Fibroblast of skin of right biceps (primary cell): ENCODE results near the gene PANX1.

ENCODE experiments used
- DNase-seq: peaks from one replicate; pipeline ENCODE4 v3.0.0-alpha.2; 2013

Gene PANX1

DNA sequence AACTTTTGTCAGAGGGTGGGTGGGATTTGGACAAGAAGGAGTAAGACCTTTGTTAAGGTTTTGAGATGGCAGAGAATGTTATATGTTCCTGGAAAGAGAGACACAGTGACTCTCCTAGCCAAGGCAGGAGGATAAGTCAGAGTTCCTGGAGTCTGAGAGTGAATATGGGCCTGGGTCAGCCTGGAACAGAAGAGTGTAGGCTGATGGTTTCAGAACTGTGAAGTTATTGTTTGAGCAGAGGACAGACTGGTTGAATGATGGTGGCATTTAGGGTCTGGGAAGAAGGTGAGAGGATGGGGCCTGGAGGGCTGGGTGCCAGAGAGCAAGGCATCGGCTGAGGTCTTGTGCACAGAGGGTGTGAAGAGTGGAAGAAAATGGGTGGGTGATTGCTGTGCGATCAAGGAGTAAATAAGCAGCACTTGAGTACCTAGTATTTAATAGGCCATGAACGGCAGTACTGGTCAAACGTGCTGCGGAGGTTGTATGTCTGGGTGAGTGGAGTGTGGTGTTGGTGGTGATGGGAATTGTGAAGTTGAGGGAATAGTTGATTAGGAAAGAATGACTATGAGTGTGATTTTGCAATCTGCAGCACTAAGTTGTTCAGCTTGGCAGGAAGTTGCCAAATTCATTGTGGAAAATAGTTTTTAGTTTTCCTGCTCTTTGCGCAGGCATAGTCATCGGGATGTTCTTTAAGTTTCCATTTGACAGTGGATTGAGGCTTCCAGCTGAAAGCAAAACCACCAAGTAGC is 1.8 kb downstream of the PANX1 start:
- DNase-seq: peak; percentile 89

DNA sequence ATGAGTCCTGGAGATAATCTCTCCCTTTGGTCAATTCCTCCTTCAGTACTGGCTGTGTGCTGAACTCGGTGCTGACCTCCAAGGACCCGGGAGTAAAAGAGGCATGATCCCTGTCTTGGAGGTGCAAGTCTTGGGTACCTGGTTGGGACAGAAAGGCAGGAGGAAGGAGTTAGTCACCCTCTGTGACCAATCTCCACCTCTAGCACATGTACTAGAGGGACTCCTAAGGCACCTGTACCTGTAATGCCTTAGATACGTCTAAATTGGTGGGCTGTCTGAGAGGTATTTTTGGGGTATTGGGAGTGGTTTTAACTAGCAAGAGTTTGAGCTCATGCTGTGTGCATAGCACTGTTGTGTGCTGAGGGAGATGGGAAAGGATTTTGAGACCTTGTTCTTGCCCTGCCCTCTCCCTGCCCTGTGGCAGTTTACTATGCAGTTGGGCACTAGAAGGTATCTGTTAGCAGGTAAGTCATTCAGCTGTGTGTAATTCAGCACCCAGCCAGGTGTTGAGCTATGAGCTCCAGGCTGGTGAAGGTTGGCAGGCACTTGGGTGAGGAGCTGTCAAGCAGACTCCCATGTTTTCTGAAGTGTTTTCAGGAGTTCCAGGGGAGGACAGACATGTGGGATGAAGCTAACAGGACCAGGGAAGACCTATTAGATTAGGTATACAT is 2.5 kb downstream of the PANX1 start:
- DNase-seq: no peak

DNA sequence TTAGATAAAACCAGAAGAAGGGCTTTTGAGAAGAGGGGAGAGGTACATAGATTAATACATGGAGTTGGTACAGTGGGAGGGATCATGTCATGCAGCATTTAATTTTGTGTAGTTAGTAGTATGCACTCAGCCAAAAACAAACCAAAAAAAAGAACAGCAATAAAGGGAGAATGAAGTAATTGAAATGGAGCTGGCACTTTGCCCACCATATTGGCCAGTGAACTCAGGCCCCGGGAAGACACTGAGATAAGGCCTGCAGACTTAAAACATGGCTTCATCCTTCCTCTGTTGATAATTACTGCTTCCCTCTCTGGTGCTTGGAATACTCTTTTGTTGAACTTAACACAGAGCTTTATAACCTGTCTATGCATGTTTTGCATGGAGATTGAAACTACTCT is 3.1 kb downstream of the PANX1 start:
- no peak for DNase-seq

DNA sequence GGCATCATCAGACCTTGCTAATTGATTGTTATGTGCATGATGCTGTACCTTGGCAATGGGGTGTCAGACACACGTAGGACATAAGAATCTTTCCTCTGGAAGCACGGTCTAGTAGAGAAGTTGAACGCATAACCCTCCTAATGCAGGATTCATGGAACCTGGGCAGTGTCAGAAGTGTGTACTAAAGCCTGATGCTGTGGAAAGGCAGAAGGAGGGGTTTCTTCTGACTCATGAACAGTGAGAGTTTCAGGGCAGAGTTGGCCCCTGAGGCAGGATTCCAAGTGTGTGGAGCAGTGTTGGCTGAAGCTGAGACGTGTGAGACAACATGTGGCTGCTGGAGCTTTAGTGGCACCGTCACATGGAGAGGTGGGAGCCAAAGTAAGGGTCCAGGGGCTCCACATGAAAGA is 3.5 kb downstream of the PANX1 start:
- peak; percentile 90 for DNase-seq

DNA sequence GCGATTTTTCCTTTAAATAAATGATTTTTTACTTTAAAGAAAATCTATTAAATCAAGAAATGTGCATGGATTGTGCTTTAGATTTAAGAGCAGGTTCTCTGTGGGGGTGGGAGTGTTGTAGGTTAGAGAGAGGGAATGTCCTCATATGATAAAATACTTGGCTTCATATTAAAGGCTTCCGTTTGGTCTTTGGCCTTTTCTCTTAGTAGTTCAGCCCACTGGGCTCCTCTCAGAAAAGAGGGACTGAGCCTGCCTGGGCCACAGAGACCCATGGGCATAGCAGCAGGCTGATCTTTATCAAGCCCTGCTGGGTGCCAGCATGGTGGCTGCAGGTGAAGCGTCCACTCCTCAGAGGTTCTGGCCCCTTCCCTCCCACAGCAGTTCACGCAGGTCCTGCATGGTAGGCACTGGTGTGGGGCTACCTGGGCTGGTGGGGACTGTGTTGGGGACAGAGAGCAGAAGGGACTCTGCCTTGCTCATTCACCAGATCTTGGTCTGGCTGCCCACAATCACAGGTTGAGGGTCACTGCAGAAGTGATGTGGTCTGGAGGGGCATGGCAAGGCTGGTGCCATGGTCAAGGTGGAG is 4.3 kb downstream of the PANX1 start:
- DNase-seq: no peak

DNA sequence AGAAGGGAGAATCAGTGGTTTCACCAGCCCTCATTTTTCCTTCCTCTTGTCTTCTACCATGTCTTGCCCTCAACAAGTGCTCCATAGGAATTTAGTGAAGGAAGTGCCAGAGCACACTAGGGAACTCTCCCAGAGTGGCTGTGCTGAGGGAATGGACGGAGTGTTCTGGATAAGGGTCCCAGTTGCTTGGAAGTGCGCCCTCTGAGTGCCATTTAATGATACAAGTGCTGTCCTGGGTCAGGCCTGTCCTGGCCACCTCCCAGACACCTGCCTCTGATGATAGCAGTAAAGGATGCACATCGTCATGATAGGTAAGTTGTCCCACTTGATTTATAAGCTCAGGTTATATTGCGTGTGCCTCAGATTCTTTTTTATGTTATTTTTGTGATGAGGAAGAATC is 5.1 kb downstream of the PANX1 start:
- DNase-seq: no peak

DNA sequence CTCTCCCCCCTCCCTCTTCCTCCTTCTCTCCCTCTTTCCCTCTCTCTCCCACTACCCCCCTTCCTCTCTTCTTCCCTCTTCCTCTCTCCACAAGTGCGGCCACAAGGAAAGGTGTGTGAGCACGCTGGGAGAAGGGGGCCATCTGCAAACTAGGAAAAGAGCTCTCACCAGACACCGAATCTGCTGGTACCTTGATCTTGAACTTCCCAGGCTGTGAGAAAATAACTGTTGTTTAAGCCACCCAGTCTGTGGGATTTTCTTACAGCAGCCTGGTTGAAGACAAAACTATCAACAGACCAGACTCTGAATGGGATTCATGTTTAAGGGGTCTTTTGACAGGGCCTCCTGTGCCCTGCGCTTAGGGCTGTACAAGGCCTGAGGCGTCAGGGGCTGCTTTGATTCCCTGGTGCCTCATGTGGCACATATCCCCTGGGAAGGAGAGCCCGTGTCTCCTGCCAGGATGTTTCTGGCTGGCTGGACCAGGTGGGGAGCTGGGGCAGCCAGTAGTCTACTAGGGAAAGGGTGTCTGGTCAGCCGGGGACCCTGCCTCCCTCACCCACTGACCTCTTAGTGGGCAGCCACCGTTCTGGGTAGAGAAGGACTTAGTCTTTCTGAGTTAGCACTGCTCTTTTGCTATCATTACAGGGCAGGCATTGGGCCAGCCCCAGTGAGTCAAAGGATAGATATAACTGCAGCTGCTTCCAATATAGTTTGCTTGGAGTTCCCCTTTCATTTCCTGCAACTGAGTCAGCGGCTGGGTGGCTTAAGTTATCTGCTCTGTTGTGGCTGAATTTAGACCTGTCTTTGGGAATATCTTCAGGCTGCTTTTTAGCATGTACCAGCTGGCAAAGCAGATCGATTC is 6.2 kb downstream of the PANX1 start:
- peak; percentile 95 for DNase-seq

DNA sequence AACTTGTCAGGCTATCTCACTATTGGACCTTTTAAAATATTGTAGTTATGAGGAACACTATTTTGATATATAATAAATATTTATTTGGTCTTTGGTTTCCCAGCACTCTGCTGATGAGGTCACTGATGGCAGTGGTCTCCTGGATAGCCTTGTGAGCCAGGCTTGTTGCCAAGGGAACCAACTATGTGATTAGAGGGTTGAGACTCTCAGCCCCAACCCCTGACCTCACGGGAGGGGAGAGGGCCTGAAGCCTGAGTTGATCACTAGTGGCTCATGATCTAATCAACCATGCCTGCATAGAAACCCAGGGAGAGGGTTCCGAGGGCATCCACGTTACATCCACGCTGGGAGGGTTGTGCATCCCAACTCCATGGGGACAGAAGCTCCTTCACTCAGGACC is 10.8 kb downstream of the PANX1 start:
- no peak for DNase-seq

DNA sequence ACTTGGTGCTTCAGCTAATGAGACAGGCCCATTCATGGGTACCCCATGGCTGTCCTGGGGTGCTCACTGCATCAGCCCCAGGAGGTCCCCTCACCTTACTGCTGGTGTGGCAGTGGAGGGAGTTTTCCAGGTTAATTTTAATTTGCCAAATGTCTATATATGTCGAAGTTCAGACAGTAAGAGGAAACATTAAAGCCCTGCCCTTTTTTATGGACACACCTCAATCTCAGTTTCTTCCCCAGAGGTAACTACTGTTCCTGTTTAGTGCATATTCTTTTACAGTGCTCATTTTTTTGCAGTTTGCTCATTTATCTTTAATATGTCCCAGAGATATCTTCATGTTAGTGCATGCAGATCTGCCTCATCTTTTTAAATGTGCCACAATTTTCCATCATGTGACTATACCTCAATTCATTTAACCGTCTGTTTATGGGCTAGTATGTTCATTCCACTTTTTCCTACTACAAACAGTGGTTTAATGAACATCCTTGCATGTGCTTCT is 11.6 kb downstream of the PANX1 start:
- no peak for DNase-seq

DNA sequence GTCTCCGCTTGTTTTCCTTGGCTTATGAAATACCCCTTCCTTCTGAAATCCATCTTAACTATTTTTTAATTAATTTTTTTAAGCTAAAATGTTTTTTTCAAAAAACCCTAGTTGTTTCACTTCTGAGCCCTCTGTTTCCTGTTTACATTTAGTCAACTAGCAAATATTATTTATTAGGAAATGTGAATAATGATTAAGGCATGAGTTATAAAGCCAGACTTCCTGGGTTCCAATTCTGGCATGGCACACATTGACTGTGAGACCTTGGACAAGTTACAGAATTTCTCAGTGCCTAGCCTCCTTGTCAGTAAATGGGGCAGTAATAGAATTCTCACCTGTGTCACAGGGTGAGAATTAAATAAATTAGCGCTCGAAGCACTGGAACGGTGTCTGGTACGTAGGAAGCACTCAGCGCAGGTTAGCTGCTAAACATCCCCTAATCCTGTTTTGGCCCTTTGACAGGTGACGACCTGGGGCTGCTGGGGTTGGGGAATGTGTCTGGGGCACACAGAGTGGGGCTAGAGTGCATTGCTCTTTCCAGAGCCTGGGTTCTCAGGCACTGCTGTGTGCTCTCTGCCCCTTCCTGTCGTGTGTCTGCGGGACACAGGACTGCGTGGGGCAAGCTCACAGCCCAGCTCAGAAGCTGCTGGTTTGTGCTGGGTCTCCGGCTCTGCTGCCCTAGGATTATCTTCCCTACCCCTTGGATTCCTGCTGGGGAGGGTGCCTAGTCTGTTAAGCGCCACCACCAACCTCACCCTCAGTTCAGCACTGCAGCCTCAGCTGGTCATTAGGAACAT is 13.1 kb downstream of the PANX1 start:
- no peak for DNase-seq

DNA sequence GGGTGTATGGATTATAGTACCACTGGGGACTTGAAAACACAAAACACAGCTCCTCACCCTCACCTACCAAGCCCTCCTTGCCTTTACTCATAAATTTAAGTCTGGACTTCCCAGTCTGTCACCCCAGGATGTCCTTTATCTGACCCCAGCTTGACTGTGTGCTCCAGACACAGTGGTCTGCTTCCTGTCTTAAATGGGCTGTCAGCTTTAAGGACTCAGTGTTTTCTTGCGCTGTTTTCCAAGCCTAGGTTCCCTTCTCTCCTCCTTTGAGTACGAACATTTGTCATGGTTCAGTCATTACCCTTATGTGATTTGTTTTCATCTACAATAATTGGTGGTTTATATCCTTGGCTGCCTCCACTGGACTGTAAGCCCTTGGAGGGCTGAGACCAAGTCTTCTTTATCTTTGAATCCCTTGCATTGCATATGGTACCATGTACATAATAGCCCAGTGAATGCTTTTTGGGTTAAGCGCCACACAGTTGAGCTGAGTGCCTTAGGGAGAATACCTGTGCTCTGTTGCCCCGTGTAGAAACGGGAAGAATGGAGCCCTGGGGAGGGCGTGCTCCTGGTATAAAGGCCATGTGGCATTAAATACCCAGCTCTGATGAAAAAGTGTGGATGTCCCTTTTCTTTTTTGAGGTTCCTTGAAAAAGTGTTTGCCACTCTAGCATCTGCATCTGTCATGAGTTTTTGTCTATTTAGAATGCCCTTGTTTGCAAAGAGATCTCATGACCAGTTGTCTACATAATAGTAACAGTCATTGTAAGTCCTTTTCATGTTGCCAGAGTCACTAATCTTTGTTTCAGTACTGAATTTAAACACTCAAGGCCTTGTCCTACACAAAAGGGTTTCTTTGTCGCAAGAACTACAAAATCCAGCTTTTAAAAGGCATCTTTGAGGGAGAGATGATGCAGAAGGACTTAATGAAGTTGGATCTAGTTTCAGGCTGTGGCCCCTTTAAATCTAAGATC is 14.0 kb downstream of the PANX1 start:
- peak; percentile 41 for DNase-seq

DNA sequence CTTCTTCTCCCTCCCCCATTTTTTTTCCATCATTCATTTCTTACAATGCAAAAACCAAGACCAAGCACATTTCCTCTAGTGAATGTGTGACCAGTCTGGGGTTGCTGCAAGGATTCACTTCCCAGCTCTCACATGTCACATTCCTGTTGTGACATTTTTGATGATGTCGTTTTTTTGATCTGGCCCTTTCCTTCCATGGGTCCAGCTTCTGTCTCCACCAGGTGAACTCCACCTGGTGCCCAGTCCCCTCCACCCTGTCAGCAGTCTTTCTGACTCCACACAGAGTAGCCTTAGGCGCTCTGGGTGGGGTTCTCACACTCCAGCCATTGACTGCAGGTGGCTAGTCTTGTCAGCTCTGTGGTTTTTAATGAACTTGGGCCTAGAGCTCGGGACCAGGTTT is 15.6 kb downstream of the PANX1 start:
- DNase-seq: no peak

DNA sequence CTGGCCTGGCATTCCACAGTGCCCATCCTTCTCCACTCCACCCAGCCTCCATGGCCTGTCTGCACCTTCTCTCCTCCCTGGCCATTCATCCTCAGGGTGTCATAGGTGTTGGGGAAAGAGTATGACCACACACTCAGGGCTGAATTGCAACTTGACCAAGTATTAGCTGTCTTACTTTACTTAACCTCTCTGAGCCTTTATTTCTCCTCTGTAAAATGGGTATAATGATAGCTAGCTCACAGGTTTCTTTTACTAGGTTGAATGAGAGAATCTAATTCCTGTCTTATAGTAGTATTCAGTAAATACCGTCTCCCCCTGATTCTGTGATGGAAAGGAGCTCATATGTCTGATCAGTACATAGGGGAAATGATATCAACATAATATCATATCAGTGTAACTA is 16.0 kb downstream of the PANX1 start:
- DNase-seq: no peak

DNA sequence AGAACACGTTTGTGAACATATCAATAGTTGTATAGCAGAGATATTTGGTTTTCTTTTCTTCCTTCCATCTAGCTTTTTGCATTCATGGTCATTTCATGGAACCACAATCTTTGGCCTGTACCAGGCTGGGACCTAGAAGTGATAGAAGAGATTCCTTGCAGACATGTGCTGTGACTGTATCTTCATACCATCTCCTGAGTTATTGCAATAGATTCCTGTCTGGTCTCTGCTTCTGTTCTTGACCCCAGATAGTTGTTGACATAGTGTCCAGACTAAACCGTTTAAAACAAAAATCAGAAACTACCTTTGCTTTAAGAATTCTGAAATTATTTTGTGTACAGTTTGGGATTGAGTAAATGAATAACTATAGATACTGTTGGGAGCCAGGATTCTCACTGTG is 16.8 kb downstream of the PANX1 start:
- no peak for DNase-seq

DNA sequence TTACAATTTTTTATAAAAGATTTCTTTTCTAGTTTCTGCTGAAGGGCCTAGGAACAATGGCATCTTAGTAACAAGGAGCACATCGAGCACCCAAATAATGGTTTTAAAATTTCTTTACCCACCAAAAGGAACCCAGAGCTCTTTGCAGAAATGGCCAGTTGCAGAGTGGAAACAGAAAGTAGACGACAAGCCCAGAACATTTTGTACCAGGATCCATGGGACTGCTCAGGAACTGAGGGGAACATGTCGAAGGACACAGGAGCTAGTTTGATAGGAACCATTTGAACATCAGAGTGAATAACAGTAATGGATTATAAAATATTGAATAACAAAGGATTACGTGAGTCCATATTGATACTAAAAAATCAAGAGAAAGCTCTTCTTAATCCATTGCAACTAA is 17.3 kb downstream of the PANX1 start:
- DNase-seq: no peak

DNA sequence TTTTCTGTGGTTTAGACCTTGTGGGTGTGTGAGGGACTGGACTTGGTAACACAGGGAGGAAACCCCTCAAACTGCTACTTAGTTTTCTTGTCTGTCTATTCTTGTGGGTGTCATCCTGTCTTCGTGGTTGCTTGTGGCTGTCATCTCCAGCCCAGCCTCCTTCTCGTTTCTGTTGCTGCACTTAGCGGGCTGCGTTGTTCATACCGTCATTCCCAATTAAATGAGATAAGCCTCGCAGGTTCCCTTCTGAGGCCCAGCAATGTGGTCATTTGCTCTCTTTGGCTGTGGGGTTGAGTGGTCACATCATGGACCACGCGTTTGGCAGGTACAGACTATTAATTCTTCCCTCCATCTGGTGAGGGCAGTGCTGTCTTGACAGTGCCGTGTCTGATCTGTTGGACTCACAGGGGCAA is 18.8 kb downstream of the PANX1 start:
- DNase-seq: no peak

DNA sequence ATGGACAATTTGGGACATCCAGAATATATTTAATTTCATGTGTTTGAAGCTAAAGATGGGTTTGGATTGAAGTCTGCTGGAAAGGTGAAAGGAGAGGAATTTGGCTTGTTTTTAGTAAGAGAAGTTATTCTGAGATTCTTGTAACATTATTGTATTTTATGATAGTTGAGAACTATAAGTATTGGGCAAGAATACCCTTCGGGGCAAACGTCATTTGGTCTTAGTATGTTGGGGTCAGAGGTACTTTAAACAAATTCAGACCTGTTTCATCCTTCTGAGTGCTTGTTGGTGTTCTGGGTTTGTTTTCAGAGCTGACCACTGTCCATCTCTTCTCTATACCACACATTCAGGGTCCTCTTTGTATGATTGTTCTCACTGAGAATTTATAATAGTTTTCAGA is 19.5 kb downstream of the PANX1 start:
- no peak for DNase-seq

DNA sequence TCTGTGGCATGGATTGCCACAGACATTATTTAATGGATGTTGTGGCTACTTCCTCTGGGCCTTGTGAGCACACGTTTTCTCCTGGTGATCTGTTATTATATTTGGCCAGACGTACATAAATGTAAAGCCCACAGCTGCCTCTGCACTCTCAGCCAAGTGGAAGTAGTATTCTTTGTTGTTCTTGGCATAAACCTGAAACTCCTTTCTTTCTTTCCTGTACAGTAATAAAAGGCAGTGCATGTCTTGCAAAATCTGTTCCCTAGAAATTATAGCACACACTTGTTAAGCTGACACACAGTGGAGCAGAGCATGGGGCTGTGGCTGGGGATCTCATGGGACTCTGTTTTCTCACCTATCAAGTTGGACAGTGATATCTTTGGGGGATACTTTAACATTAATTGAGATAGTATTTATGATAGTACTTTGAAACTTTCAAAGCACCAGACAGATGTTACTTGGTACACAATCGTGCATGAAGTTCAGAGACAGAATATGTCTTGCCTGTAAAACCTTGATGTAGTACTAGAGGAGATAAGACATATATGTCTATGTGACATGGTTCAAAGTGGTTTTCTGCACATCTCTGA is 20.9 kb downstream of the PANX1 start:
- DNase-seq: peak; percentile 79

DNA sequence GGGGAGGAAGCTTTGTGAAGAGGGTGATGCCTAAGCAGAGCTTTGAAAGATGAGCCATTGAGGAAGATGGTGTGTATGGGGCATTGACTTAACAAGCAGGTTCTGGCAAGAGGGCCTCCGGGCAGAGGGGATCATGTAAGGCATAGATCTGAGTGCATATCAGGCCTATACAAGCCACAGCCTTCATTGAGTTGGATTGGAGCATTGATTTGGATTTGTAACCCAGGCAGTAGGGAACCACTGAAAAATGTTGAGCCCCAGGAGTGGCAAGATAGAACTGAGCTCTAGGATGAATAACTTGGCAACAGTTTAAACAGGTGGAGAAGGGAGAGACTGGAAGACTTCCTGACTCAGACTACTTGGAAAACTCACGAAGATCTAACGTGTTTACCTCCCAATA is 21.4 kb downstream of the PANX1 start:
- no peak for DNase-seq
